HG02763 (cell line): ENCODE results near the gene TPM2.

Experiments used
- ATAC-seq: cut with Tn5 transposase; IDR thresholded peaks from one replicate; pipeline ENCODE4 v1.9.1; 2021; ENCODE audit warnings: mild to moderate bottlenecking, moderate library complexity; ENCODE audit not compliant: unreplicated experiment

The TPM2 gene

GRCh38 chr9:35696520-35697215 is 6.9 kb upstream of the TPM2 start:
- ATAC-seq: no peak

GRCh38 chr9:35695943-35696401 is 6.2 kb upstream of the TPM2 start:
- ATAC-seq: no peak

- no peak for ATAC-seq
Observed at GRCh38 chr9:35691757-35692301, 2.1 kb upstream of the TPM2 start.

GRCh38 chr9:35691334-35691650 is 1.6 kb upstream of the TPM2 start:
- no peak for ATAC-seq

- no peak for ATAC-seq
Observed at GRCh38 chr9:35690614-35691333, 1.0 kb upstream of the TPM2 start.

- ATAC-seq: no peak
Observed at GRCh38 chr9:35690294-35690613, 529 bp upstream of the TPM2 start.

- no peak for ATAC-seq
Observed at GRCh38 chr9:35688558-35689541, 875 bp downstream of the TPM2 start.

GRCh38 chr9:35687972-35688557 is 1.7 kb downstream of the TPM2 start:
- ATAC-seq: no peak

- no peak for ATAC-seq
Observed at GRCh38 chr9:35687306-35687705, 2.4 kb downstream of the TPM2 start.

- ATAC-seq: no peak
Observed at GRCh38 chr9:35686222-35687203, 3.2 kb downstream of the TPM2 start.

GRCh38 chr9:35685506-35685905 is 4.2 kb downstream of the TPM2 start:
- ATAC-seq: no peak

GRCh38 chr9:35684921-35685320 is 4.8 kb downstream of the TPM2 start:
- ATAC-seq: no peak

- no peak for ATAC-seq
Observed at GRCh38 chr9:35683323-35683722, 6.4 kb downstream of the TPM2 start.

GRCh38 chr9:35682520-35683315 is 7.0 kb downstream of the TPM2 start:
- no peak for ATAC-seq

GRCh38 chr9:35682051-35682450 is 7.7 kb downstream of the TPM2 start:
- no peak for ATAC-seq

GRCh38 chr9:35681341-35682002 is 8.3 kb downstream of the TPM2 start:
- ATAC-seq: no peak

- no peak for ATAC-seq
Observed at GRCh38 chr9:35680331-35681105, 9.2 kb downstream of the TPM2 start.
